NOMO-1 treated with DMSO at 0.1 percent for 48 hours (cell line): ENCODE results near the gene SLC30A2.
"Not testable (repeated sequence)": the region's sequence is repeated elsewhere in the genome, so short reads cannot be mapped to it uniquely, and the experiment has no call there.

ENCODE experiments used
- DNase-seq: peaks from one replicate; lab custom pipeline; 2025; ENCODE audit not compliant: unreplicated experiment; lab: John Stamatoyannopoulos, UW

Gene SLC30A2, protein sequence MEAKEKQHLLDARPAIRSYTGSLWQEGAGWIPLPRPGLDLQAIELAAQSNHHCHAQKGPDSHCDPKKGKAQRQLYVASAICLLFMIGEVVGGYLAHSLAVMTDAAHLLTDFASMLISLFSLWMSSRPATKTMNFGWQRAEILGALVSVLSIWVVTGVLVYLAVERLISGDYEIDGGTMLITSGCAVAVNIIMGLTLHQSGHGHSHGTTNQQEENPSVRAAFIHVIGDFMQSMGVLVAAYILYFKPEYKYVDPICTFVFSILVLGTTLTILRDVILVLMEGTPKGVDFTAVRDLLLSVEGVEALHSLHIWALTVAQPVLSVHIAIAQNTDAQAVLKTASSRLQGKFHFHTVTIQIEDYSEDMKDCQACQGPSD

DNA sequence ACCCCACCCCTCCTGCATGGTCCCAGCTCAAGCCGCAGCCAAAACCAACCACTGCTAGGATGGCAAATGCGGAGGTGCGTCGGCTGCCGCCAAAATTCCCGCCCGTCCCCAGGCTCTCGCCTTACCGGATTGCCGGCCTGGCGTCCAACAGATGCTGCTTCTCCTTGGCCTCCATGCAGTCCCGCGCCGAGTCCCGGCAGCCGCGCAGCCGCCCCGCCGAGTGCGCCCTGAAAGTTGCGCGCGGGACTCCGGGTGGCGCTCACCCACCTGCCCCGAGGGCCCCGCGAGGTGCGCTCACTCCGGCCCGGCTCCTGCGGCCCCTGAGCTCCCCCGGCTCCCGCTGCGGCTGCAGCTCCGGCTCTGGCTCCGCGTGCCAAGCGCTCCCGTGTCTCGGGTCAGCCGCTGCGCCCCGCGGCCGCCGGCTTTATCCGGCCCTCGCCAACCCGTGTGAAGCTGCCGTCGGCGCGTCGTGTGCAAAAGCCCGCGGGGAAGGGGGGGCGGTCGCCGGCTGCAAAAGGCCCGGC, at the start of gene SLC30A2:
SLC30A2 (minus strand) TSS at position 397 of the 524 bp plus-strand sequence; CDS start at position 175, 222 bp downstream.
- DNase-seq: peak; percentile 15

GRCh38 chr1:26094677-26095383, 48.9 kb upstream of the SLC30A2 start:
- DNase-seq: no peak

GRCh38 chr1:26094076-26094669, 48.3 kb upstream of the SLC30A2 start:
- DNase-seq: no peak

- not testable (repeated sequence) for DNase-seq
Observed at GRCh38 chr1:26093569-26093968, 47.7 kb upstream of the SLC30A2 start.

- DNase-seq: no peak
Observed at GRCh38 chr1:26092422-26092821, 46.5 kb upstream of the SLC30A2 start.

DNA sequence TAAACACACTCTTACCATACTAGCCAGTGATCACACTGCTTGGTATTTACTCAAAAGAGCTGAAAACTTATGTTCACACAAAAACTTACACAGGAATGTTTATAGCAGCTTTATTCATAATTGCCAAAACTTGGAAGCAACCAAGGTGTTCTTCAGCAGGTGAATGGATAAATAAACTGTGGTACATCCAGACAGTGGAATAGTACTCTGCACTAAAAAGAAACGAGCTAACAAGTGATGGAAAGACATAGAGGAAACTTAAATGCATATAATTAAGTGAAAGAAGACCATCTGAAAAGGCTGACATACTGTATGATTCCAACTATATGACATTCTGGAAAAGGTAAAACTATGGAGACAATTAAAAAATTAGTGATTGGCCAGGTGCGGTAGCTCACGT, 45.0 kb upstream of the SLC30A2 start:
- no peak for DNase-seq

- DNase-seq: no peak
Observed at GRCh38 chr1:26089125-26089524, 43.2 kb upstream of the SLC30A2 start.

DNA sequence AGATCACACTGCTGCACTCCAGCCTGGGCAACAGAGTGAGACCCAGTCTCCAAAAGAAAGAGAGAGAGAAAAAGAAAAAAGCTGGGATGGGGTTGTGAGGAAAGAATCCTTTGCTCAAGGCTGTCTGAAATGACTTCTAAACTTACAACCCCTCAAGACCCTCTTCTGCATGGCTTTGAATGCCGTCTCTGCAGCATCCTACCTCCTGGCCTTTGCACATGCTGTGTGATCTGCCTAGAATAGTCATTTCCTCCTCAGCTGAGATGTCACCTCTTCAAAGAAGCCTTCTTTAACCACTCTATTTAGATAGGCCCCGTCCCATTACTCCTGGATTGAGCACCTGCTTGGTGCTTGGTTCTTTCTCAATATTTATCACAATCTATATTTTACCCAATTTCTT, 38.9 kb upstream of the SLC30A2 start:
- no peak for DNase-seq

GRCh38 chr1:26084091-26084561, 38.2 kb upstream of the SLC30A2 start:
- no peak for DNase-seq

GRCh38 chr1:26083208-26083607, 37.3 kb upstream of the SLC30A2 start:
- DNase-seq: no peak

DNA sequence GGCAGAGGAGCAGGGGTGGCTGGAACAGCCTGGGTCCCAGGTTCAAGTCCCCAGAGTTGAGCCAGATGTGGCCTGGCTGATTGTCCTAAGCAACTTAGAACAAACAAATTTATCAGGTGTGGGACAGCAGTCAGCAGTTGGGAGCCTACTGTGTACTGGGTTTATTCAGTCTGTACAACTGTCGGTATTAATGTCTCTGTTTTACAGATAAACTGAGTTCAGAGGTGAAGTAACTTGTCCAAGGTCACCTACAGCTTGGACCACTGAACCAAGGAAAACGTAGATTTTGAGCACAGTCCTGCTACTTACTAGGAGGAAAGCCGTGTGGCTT, 36.1 kb upstream of the SLC30A2 start:
- DNase-seq: no peak

GRCh38 chr1:26081267-26082019, 35.5 kb upstream of the SLC30A2 start:
- no peak for DNase-seq

GRCh38 chr1:26079960-26080814, 34.3 kb upstream of the SLC30A2 start:
- DNase-seq: no peak

GRCh38 chr1:26079178-26079563, 33.3 kb upstream of the SLC30A2 start:
- DNase-seq: no peak

- DNase-seq: no peak
Observed at GRCh38 chr1:26078286-26079177, 32.6 kb upstream of the SLC30A2 start.

GRCh38 chr1:26077524-26077923, 31.6 kb upstream of the SLC30A2 start:
- DNase-seq: no peak

- DNase-seq: no peak
Observed at GRCh38 chr1:26075421-26076144, 29.7 kb upstream of the SLC30A2 start.

DNA sequence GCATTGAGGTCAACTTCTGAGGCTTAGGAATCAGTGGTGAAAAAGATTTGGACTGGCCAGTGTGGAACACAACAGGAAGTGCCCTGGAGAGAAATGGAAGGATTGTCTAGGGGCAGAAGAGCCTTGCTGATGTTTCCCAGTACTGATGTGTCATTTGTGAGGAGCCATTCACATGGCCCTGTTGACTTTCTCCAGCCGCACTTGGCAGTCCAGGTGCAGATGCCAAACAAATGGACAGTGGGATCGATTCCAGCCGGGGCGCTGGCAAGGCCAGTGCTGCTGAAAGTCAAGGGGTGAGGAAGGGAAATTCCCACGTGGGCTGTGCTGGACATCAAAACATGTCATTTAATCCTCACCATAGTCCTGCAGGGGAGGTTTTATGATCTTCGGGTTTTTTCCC, 26.4 kb upstream of the SLC30A2 start:
- DNase-seq: no peak

DNA sequence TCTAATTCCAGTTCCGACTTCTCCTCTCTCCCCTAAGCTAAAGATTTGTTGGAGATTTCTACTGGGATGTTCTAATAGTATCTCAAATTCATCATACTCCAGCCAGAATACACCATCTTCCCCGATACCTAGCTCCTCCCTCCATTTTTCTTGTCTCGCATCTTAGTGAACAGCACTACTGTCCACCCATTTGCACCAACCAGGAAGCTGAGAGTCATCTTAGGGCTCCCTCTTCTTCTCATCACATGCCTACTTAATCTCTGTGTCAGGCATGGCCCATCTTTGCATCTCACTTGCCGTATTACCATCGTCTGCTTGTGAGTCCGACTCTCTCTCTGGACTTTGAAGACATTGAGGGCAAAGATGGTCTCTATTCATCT, 25.0 kb upstream of the SLC30A2 start:
- no peak for DNase-seq
